HG02623 (cell line): ENCODE data around the gene OR2T5.
"Not testable (repeated sequence)": the region's sequence is repeated elsewhere in the genome, so short reads cannot be mapped to it uniquely, and the experiment has no call there.

Source experiments
- ATAC-seq: cut with Tn5 transposase; IDR thresholded peaks from one replicate; pipeline ENCODE4 v1.9.1; 2021; ENCODE audit warnings: moderate library complexity; ENCODE audit not compliant: unreplicated experiment

The OR2T5 gene

DNA sequence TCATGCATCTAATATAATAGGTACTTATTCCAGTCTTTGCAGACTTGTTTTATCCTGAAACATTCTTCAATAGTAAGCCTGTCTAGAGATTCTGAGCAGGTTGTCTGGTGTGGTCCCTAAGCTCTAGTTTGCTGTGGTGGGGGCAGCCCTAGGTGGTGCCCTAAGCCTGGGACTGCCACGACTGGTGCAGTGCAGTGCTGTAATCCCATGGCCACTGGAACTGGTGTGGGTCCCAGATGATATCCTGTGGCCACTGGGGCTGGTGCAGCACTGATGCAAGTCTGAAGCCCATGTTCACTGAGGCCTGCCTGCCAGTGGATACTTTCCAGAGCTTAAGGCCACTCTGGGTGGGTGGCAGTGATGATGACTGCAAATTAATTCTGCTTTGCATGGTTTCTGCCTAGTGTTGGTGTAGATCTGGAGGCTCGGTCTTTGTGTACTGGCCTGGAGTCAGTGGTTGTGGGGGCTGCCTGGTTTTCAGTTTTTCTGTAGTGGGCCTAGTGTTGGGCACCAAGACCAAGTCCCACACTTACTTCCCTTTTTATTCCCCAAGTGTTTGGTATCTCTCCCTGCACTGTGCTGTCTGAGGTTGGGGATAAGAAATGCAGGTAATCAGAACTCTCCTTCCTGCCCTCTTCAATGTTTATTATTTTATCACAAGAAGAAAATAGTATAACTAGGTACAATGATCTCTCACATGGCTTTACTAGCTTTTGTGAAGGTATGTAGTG, 12.1 kb downstream of the OR2T5 start:
- not testable (repeated sequence) for ATAC-seq

- not testable (repeated sequence) for ATAC-seq
Observed at GRCh38 chr1:248507773-248508172, 19.4 kb downstream of the OR2T5 start, which contains the start of gene OR2G6. Gene OR2G6 (plus strand): TSS chr1:248508073. CDS start chr1:248521647, 13,574 bp downstream.

DNA sequence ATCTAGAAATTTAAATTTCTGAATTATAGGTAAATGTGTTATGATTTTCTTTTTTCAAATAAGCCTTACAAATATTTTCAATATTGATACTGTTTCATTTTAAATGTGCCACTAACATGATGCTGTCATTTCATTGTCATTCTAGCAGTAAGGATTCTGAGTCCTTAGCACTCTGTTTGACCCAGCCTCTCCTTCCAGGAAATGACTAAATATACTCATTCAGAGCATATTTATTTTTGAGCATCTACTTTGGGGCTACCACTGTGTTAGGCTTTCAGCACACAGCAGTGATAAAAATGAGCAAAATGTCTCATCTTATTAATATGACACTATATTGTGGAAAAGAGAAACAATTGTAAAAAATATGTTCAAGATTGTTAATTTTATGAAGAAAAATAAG, 21.8 kb downstream of the OR2T5 start:
- ATAC-seq: not testable (repeated sequence)

- no peak for ATAC-seq
Observed at GRCh38 chr1:248521856-248522255, 33.5 kb downstream of the OR2T5 start.

DNA sequence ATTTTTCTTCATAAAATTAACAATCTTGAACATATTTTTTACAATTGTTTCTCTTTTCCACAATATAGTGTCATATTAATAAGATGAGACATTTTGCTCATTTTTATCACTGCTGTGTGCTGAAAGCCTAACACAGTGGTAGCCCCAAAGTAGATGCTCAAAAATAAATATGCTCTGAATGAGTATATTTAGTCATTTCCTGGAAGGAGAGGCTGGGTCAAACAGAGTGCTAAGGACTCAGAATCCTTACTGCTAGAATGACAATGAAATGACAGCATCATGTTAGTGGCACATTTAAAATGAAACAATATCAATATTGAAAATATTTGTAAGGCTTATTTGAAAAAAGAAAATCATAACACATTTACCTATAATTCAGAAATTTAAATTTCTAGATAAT, 49.1 kb downstream of the OR2T5 start:
- ATAC-seq: not testable (repeated sequence)
